OCI-LY3 (cell line): ENCODE measurements around the gene AHSG.

Experiments used
- EZH2phosphoT487 ChIP-seq: fragments of 200-600 bp; shearing (Covaris generic); IDR thresholded peaks from 2 replicates; pipeline ENCODE4 v1.6.1; 2018; ENCODE audit warnings: antibody characterized with exemption, mixed run types, low read depth
- TF ChIP-seq, protein P1 (sequence below): fragments of 200-600, 300-600 bp; sonication (generic); IDR thresholded peaks from 2 replicates; pipeline ENCODE4 v1.5.1; 2014; ENCODE audit warnings: antibody characterized with exemption, low read length, low read depth

DNA sequence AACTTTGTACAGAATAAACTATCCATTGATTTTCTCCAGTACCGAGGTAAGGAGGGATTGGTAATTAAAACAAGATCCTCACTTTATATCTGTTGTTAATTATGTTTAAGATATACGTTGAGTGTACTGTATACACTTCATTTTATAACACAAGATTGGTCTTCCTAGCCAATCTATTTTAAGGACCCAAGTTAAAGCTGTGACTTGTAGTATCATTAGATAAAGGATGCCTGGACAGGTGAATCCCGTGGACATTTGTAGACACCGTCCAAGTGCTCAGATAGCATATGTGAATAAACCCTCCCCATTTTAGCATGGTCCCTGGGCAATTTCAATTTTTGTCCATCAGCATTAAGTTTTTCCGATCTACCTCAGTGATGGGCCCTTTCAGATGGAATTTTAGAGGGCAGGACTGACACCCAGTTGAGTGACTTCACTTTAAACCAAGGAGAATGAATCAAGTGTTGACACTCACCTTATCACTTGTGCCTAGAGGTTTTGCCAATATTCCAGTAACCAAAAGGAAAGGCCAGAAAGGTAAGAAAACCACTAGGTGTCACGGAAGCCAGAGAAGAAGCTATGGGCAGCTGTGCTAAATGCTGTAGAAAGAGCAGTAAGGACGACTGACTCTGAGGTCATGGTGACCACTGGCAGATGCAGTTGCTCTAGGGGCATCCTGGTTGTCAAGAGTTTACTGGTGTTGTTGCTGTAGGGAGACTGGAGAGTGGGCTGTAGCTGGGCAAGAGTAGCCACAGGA is 9.2 kb downstream of the AHSG start:
- TF ChIP-seq, protein P1, sequence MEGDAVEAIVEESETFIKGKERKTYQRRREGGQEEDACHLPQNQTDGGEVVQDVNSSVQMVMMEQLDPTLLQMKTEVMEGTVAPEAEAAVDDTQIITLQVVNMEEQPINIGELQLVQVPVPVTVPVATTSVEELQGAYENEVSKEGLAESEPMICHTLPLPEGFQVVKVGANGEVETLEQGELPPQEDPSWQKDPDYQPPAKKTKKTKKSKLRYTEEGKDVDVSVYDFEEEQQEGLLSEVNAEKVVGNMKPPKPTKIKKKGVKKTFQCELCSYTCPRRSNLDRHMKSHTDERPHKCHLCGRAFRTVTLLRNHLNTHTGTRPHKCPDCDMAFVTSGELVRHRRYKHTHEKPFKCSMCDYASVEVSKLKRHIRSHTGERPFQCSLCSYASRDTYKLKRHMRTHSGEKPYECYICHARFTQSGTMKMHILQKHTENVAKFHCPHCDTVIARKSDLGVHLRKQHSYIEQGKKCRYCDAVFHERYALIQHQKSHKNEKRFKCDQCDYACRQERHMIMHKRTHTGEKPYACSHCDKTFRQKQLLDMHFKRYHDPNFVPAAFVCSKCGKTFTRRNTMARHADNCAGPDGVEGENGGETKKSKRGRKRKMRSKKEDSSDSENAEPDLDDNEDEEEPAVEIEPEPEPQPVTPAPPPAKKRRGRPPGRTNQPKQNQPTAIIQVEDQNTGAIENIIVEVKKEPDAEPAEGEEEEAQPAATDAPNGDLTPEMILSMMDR = no peak
- no peak for TF ChIP-seq EZH2phosphoT487
